Measurements from ENCODE around the gene SIGMAR1.

SIGMAR1 gene

DNA sequence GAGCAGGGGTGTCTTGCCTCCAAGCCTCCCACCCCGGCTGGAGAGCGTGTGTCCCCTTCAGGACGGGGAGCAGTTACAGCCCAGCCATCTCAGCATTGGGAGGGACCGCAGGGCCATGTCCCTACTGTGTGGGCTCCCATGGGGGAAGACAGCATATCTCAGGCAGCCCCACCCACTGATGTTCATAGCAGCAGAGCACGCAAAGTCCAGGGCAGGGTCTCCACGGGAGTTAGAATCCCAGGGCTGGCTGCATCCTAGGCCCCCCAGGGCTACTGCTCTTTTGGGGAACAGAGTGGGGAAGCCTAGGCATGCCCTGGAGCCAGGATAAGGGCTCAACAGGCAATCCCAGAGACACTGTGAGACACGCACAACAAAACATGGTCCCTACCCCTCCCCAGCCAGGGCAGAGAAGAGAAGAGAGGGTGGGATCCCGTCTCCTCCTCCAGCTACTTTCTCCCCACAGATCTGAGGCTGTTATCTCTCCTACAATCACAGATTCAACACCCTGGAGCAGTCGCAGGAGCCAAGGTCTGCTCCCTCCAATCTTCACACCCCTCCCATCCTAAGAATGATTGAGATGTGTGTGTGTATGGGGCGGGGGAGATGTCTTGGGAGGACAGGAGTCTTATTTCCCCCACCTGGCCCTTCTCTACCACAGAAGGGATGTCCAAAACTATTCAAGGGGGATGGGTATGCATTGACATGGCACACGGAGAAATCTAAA, 51.5 kb downstream of the SIGMAR1 start:
- H3K4me2 ChIP-seq, result no peak overlapping the region

DNA sequence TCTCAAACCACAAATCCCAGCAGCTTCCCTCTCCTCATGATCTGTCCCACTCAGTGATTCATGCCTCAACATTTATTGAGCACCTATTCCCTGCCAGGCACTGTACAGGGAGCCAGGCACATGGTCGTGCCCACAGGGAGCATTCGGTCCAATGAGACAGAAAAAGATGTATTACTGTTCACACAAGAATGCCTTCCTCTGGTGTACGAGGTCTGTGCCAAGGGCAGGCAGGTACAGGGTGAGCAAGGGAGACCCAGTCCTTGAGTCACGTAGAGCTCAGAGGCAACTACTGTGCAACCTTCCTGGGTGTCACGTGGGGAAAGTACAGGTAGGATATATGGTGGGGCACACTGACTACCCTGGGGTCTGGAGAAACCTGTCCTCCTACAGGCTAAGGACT, 52.6 kb downstream of the SIGMAR1 start:
- no peak overlapping the region for H3K9ac ChIP-seq
- H3K4me1 ChIP-seq (ENCODE audit: low read depth, poor library complexity, severe bottlenecking), result no peaks in the 10 kb centered on the region
- H3K27me3 ChIP-seq (ENCODE audit: insufficient read depth, low read depth), result peaks cover 48% of the 10 kb centered on the region
- H3K4me3 ChIP-seq (IDR thresholded peaks at IDR 0.05; ENCODE audit: insufficient read depth, low read depth, low read length), result no peak overlapping the region
- no peak overlapping the region for H2AFZ ChIP-seq (ENCODE audit: low read depth)
- H3K27ac ChIP-seq, result no peak overlapping the region
- no peaks in the 10 kb centered on the region for H4K20me1 ChIP-seq (ENCODE audit: insufficient read depth)
- H3K36me3 ChIP-seq (ENCODE audit: insufficient read depth), result no peaks in the 10 kb centered on the region
- H3K79me2 ChIP-seq (ENCODE audit: insufficient read depth, low read depth), result no peaks in the 10 kb centered on the region
- H3K4me2 ChIP-seq, result no peak overlapping the region
- TF ChIP-seq CTCF (conservative IDR thresholded peaks at IDR 0.05; ENCODE audit: low read depth, low read length), result no peak

More for the DNA sequence above, 51.5 kb downstream of the SIGMAR1 start:
- TF ChIP-seq CTCF (conservative IDR thresholded peaks at IDR 0.05; ENCODE audit: low read depth, low read length), result no peak
- no peak overlapping the region for H3K9ac ChIP-seq
- no peaks in the 10 kb centered on the region for H3K36me3 ChIP-seq (ENCODE audit: insufficient read depth)
- no peaks in the 10 kb centered on the region for H3K4me1 ChIP-seq (ENCODE audit: low read depth, poor library complexity, severe bottlenecking)
- H3K27ac ChIP-seq, result no peak overlapping the region
- H3K4me3 ChIP-seq (IDR thresholded peaks at IDR 0.05; ENCODE audit: insufficient read depth, low read depth, low read length), result no peak overlapping the region
- no peaks in the 10 kb centered on the region for H4K20me1 ChIP-seq (ENCODE audit: insufficient read depth)
- H3K79me2 ChIP-seq (ENCODE audit: insufficient read depth, low read depth), result no peaks in the 10 kb centered on the region
- H2AFZ ChIP-seq (ENCODE audit: low read depth), result no peak overlapping the region
- H3K27me3 ChIP-seq (ENCODE audit: insufficient read depth, low read depth), result peaks cover 56% of the 10 kb centered on the region

Data from KMS-11 (cell line).